H9 (cell line): ENCODE results near the gene ZRANB1. TPM values are rescaled to one million over a fixed set of nuclear protein-coding genes. Genes with fewer than 3 reads are reported as not detected.

Experiments used
- DNase-seq: peaks from one replicate; pipeline ENCODE4 v3.0.0-alpha.2; 2017
- H2AFZ ChIP-seq: one replicate; pipeline ENCODE4 v1.6.1; 2013; ENCODE audit warnings: mild to moderate bottlenecking, low read length, control low read depth, moderate library complexity
- H2AK5ac ChIP-seq: 2 replicates; pipeline ENCODE4 v1.6.1; 2013; ENCODE audit warnings: low read length, control low read depth, mixed read lengths; ENCODE audit not compliant: insufficient read length
- H2BK120ac ChIP-seq: one replicate; pipeline ENCODE4 v1.6.1; 2013; ENCODE audit warnings: low read depth, mild to moderate bottlenecking, low read length, control low read depth, inconsistent platforms; ENCODE audit not compliant: poor library complexity, severe bottlenecking
- H2BK12ac ChIP-seq: 2 replicates; pipeline ENCODE4 v1.6.1; 2013; ENCODE audit warnings: low read length, control low read depth, mixed read lengths, low read depth; ENCODE audit not compliant: insufficient read length
- H2BK15ac ChIP-seq: 2 replicates; pipeline ENCODE4 v1.6.1; 2013; ENCODE audit warnings: low read depth, low read length, control low read depth
- H2BK20ac ChIP-seq: one replicate; pipeline ENCODE4 v1.6.1; 2013; ENCODE audit warnings: low read depth, mild to moderate bottlenecking, low read length, control low read depth, inconsistent platforms; ENCODE audit not compliant: poor library complexity, severe bottlenecking
- H2BK5ac ChIP-seq: 2 replicates; pipeline ENCODE4 v1.6.1; 2013; ENCODE audit warnings: low read length, control low read depth, mixed read lengths; ENCODE audit not compliant: insufficient read length
- H3K14ac ChIP-seq: 2 replicates; pipeline ENCODE4 v1.6.1; 2013; ENCODE audit warnings: low read length, control low read depth; ENCODE audit not compliant: insufficient read depth
- H3K18ac ChIP-seq: 2 replicates; pipeline ENCODE4 v1.6.1; 2013; ENCODE audit warnings: low read depth, mild to moderate bottlenecking, mixed read lengths, low read length, control low read depth; ENCODE audit not compliant: insufficient read length
- H3K23ac ChIP-seq: 2 replicates; pipeline ENCODE4 v1.6.1; 2013; ENCODE audit warnings: low read length, control low read depth, mixed read lengths, low read depth; ENCODE audit not compliant: insufficient read length
- H3K23me2 ChIP-seq: 2 replicates; pipeline ENCODE4 v1.6.1; 2013; ENCODE audit warnings: low read depth, mild to moderate bottlenecking, mixed read lengths, low read length, control low read depth; ENCODE audit not compliant: insufficient read length, poor library complexity, severe bottlenecking
- H3K27ac ChIP-seq: 2 replicates; pipeline ENCODE4 v1.5.1; 2013; ENCODE audit warnings: low read length, control low read depth, mixed read lengths, low read depth; ENCODE audit not compliant: insufficient read length
- H3K27me3 ChIP-seq: 2 replicates; pipeline ENCODE4 v1.6.1; 2013; ENCODE audit warnings: low read length, control low read depth, inconsistent platforms; ENCODE audit not compliant: insufficient read depth
- H3K4ac ChIP-seq: 2 replicates; pipeline ENCODE4 v1.6.1; 2013; ENCODE audit warnings: low read depth, mild to moderate bottlenecking, control low read depth, inconsistent platforms, low read length, moderate library complexity
- H3K4me1 ChIP-seq: 2 replicates; pipeline ENCODE4 v1.6.1; 2013; ENCODE audit warnings: low read length, control low read depth, inconsistent platforms; ENCODE audit not compliant: insufficient read depth
- H3K4me2 ChIP-seq: 2 replicates; pipeline ENCODE4 v1.6.1; 2013; ENCODE audit warnings: low read length, control low read depth, mixed read lengths; ENCODE audit not compliant: insufficient read length, insufficient read depth
- H3K56ac ChIP-seq: 2 replicates; pipeline ENCODE4 v1.6.1; 2013; ENCODE audit warnings: low read depth, mild to moderate bottlenecking, mixed read lengths, low read length, control low read depth; ENCODE audit not compliant: insufficient read length
- H3K79me1 ChIP-seq: 2 replicates; pipeline ENCODE4 v1.6.1; 2013; ENCODE audit warnings: low read depth, mild to moderate bottlenecking, moderate library complexity, low read length, control low read depth, inconsistent platforms; ENCODE audit not compliant: insufficient read depth, poor library complexity, severe bottlenecking
- H3K79me2 ChIP-seq: 2 replicates; pipeline ENCODE4 v1.6.1; 2013; ENCODE audit warnings: low read length, control low read depth, inconsistent platforms; ENCODE audit not compliant: insufficient read depth
- H3K9ac ChIP-seq: 2 replicates; pipeline ENCODE4 v1.6.1; 2013; ENCODE audit warnings: low read length, control low read depth, mixed read lengths; ENCODE audit not compliant: insufficient read length; ENCODE audit errors: extremely low read depth
- H3K9me3 ChIP-seq: one replicate; pipeline ENCODE4 v1.6.1; 2013; ENCODE audit warnings: low read depth, low read length, inconsistent platforms; ENCODE audit not compliant: control insufficient read depth
- H3T11ph ChIP-seq: one replicate; pipeline ENCODE4 v1.6.1; 2013; ENCODE audit warnings: mild to moderate bottlenecking, low read length, control low read depth, inconsistent platforms
- H4K20me1 ChIP-seq: one replicate; pipeline ENCODE4 v1.6.1; 2013; ENCODE audit not compliant: control insufficient read depth, insufficient read length, insufficient read depth
- H4K5ac ChIP-seq: 2 replicates; pipeline ENCODE4 v1.6.1; 2013; ENCODE audit warnings: low read depth, mild to moderate bottlenecking, mixed read lengths, low read length, control low read depth; ENCODE audit not compliant: insufficient read length
- H4K8ac ChIP-seq: replicated peaks from 2 replicates; pipeline ENCODE4 v1.6.1; 2013; ENCODE audit warnings: low read length, control low read depth, mixed read lengths, low read depth; ENCODE audit not compliant: insufficient read length
- H4K91ac ChIP-seq: 2 replicates; pipeline ENCODE4 v1.6.1; 2013; ENCODE audit warnings: low read depth, mild to moderate bottlenecking, moderate library complexity, mixed read lengths, low read length, control low read depth; ENCODE audit not compliant: insufficient read length
- H3K27ac Mint-ChIP-seq, 3 experiments: 2 replicates in 2 of 3; 3 replicates in 1 of 3; pipeline ENCODE4 v1.8.0; 2020 to 2021; ENCODE audit warnings: mixed read lengths in 3 of 3, mild to moderate bottlenecking in 1 of 3, moderate library complexity in 1 of 3
- H3K27me3 Mint-ChIP-seq: 2 replicates; pipeline ENCODE4 v1.8.0; 2021; ENCODE audit warnings: low read depth, mild to moderate bottlenecking, moderate library complexity, mixed read lengths
- H3K36me3 Mint-ChIP-seq, 3 experiments: 2 replicates in 2 of 3; 3 replicates in 1 of 3; pipeline ENCODE4 v1.8.0; 2020 to 2021; ENCODE audit warnings: low read depth in 3 of 3, mixed read lengths in 3 of 3; ENCODE audit not compliant: insufficient read depth in 1 of 3
- H3K4me1 Mint-ChIP-seq, 2 experiments: 2 replicates each; pipeline ENCODE4 v1.8.0; 2020; ENCODE audit warnings: mixed read lengths in 2 of 2
- H3K4me3 Mint-ChIP-seq, 2 experiments: 2 replicates in 1 of 2; 3 replicates in 1 of 2; pipeline ENCODE4 v1.8.0; 2020 to 2021; ENCODE audit warnings: mild to moderate bottlenecking in 2 of 2, mixed read lengths in 2 of 2, moderate library complexity in 1 of 2
- H3K9me3 Mint-ChIP-seq, 2 experiments: 2 replicates in 1 of 2; 3 replicates in 1 of 2; pipeline ENCODE4 v1.8.0; 2020; ENCODE audit warnings: mild to moderate bottlenecking in 2 of 2, mixed read lengths in 2 of 2, moderate library complexity in 1 of 2
- WGBS: extraction: QIAGEN DNeasy Blood & Tissue Kit; methylation state at CpG from one replicate; pipeline ENCODE4 v1.1.7; 2013; ENCODE audit warnings: missing lambda C conversion rate, low lambda C conversion rate, mixed read lengths; ENCODE audit not compliant: insufficient read length; ENCODE audit errors: extremely low coverage; 5-methylcytosine and 5-hydroxymethylcytosine counted together
- total RNA-seq: library from RNA; stranded (reverse); gene quantifications from 2 replicates; pipeline ENCODE4 v1.2.1, GENCODE V29; 2021
- TF ChIP-seq, protein P1 (sequence below): fragments of 200-600 bp; sonication (generic); conservative IDR thresholded peaks from 3 replicates; pipeline ENCODE4 v1.8.0; 2021; ENCODE audit warnings: antibody characterized with exemption, mild to moderate bottlenecking

The ZRANB1 gene
- total RNA-seq, 1 experiment from 2014 or later, result 17.4 TPM

DNA sequence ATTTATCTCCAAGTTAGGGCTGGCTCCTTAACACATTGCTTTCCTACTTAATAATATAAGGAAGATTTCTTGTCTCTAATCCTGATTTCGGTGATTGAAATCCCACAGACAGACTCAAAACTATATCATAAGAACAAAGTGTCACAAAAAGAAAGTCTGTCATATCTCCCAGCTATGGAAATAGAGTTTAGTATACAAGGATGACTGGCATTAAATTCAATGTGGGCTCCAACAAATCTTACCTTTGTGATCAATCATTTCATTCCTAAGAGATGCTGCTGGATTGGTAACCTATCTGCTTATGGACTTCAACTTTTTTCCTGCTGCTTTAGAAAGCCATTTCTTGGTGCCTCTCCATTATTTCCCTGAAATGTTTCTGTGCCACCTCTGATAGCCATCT is 39.5 kb upstream of the ZRANB1 start:
- no CpG with 5 or more reads among the region's 1 CpG for WGBS
- Mint-ChIP-seq H3K36me3 (no peaks in the 10 kb centered on the region), H3K4me1 (peaks cover 5% of the 10 kb centered on the region in 2 experiments), H3K27me3 (no peaks in the 10 kb centered on the region; the same call in none of the 2 replicates), H3K9me3 (no peaks in the 10 kb centered on the region), H3K4me3 (no peak overlapping the region), H3K27ac (no peak overlapping the region)
- Histone ChIP-seq H3K18ac (no peak overlapping the region), H2AFZ (no peak overlapping the region), H3K23me2 (no peaks in the 10 kb centered on the region), H3K9ac (no peak overlapping the region), H4K20me1 (no peaks in the 10 kb centered on the region), H4K5ac (no peak overlapping the region), H3K27me3 (no peaks in the 10 kb centered on the region), H3K4me2 (no peak overlapping the region), H3K4ac (no peak overlapping the region), H2BK120ac (no peak overlapping the region), H4K8ac (no peak overlapping the region), H3K56ac (no peak overlapping the region), H3K27ac (no peak overlapping the region), H3K4me1 (no peaks in the 10 kb centered on the region), H3K23ac (no peak overlapping the region), H4K91ac (no peak overlapping the region), H3K79me1 (no peaks in the 10 kb centered on the region), H3K9me3 (no peaks in the 10 kb centered on the region), H2BK20ac (no peak overlapping the region), H3T11ph (no peak overlapping the region), H3K79me2 (no peaks in the 10 kb centered on the region), H2AK5ac (no peak overlapping the region), H3K14ac (no peak overlapping the region), H2BK15ac (no peak overlapping the region), H2BK5ac (no peak overlapping the region), H2BK12ac (no peak overlapping the region)
- no peak for DNase-seq
- TF ChIP-seq, protein P1, sequence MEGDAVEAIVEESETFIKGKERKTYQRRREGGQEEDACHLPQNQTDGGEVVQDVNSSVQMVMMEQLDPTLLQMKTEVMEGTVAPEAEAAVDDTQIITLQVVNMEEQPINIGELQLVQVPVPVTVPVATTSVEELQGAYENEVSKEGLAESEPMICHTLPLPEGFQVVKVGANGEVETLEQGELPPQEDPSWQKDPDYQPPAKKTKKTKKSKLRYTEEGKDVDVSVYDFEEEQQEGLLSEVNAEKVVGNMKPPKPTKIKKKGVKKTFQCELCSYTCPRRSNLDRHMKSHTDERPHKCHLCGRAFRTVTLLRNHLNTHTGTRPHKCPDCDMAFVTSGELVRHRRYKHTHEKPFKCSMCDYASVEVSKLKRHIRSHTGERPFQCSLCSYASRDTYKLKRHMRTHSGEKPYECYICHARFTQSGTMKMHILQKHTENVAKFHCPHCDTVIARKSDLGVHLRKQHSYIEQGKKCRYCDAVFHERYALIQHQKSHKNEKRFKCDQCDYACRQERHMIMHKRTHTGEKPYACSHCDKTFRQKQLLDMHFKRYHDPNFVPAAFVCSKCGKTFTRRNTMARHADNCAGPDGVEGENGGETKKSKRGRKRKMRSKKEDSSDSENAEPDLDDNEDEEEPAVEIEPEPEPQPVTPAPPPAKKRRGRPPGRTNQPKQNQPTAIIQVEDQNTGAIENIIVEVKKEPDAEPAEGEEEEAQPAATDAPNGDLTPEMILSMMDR, result no peak
